Muscle of arm (tissue), 14 donors: ENCODE measurements around the gene CLEC4D. TPM values are rescaled to one million over a fixed set of nuclear protein-coding genes. Genes with fewer than 3 reads are reported as not detected.
A peak's percentile ranks its signal among the peaks of the same experiment; 100 is the strongest.
"Not testable (repeated sequence)": the region's sequence is repeated elsewhere in the genome, so short reads cannot be mapped to it uniquely, and the experiment has no call there.

ENCODE experiments used
- DNase-seq: peaks from one replicate; pipeline ENCODE4 v3.0.0-alpha.2; 2013
- long read RNA-seq, 11 donors: transcript quantifications; one replicate each; lab custom pipeline, GENCODE V29; 2026
- polyA plus RNA-seq, 12 donors: library from polyadenylated mRNA; unstranded; fragments of 120-200 nt; gene quantifications; one replicate each; pipeline ENCODE4 v1.2.1, GENCODE V29; 2013; ENCODE audit not compliant: insufficient read length in 12 of 12

CLEC4D gene
- under 1 TPM in 1 of 12 donors, not detected in 11; 0.21 TPM for polyA plus RNA-seq
- long read RNA-seq, donor 1: 0 reads
- long read RNA-seq, donor 2: 0 reads
- long read RNA-seq, donor 3: 0 reads
- long read RNA-seq, donor 4: 0 reads
- long read RNA-seq, donor 5: 0 reads
- long read RNA-seq, donor 6: 0 reads
- long read RNA-seq, donor 7: 0 reads
- long read RNA-seq, donor 8: 0 reads
- long read RNA-seq, donor 9: 0 reads
- long read RNA-seq, donor 10: 0 reads
- long read RNA-seq, donor 11: 0 reads

- no peak for DNase-seq
These were observed at the start of gene CLEC4D for GRCh38 chr12:8513256-8513655. CLEC4D (plus strand) TSS chr12:8513503; CDS start chr12:8513733, 230 bp downstream.

DNA sequence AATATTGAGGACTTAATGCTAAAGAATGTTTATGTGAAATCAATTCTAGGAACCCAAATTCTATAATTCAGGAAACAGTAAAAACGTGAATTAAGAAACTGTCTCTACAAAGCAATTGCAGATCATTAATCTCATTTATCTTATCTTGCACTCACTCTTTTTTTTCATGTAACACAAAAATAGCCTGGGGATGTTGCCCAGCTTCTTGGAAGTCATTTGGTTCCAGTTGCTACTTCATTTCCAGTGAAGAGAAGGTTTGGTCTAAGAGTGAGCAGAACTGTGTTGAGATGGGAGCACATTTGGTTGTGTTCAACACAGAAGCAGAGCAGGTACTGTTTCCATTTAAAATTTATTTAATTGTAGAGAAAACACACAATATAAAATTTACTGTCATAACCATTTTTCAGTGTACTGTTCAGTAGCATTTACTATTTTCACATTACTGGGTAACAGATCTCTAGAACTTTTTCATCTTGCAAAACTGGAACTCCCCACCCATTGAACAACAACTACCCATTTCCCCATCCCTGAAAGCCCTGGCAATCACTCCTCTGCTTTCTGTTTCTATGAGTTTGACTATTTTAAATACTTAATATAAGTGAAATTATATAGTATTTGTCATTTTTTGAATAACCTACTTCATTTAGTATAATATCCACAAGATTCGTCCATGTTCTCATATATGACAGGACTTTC, 47.9 kb upstream of the CLEC4D start:
- no peak for DNase-seq

DNA sequence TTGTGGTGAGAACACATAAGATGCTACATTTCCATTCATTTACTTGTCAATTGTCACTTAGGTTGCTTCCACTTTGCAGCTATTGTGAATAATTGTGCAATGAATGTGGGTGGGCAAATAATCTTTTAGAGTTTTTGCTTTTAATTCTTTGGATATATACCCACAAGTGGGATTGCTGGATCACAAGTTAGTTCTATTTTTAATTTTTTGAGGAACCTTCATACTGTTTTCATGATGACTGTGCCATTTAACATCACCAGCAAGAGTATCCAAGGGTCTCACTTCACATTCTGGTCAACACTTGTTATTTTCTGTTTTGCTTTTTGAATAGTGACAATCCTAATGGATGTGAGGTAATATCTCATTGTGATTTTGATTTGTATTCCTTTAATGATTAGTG, 47.1 kb upstream of the CLEC4D start:
- DNase-seq: no peak

- DNase-seq: no peak
These were observed 42.2 kb upstream of the CLEC4D start for GRCh38 chr12:8471090-8471489.

DNA sequence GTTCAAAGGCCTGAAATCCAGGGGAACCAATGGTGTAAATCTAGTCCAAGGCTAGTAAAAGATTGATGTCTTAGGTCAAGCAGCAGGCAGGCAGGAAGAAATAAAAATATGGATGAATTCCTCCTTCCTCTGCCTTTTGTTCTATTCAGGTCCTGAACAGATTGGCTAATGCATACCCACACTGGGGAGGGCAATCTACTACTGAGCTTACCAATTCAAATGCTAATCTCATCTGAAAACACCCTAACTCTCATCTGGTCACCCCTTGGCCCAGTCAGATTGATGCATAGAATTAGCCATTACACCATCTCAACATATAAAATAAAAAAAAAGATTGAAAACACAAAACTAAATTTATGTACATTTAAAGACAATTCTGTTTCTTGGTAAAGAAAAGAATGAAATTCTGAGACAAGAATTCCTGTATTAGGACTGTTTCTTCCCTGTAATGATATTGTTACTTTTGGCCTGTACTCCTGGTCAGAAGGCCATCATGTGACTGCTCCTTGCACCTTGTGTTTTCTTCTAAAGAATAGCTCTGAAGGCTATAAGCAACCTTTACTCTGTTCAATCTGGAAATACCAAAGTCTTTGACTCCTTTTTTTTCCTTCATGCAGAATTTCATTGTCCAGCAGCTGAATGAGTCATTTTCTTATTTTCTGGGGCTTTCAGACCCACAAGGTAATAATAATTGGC, 37.6 kb upstream of the CLEC4D start:
- DNase-seq: no peak

DNA sequence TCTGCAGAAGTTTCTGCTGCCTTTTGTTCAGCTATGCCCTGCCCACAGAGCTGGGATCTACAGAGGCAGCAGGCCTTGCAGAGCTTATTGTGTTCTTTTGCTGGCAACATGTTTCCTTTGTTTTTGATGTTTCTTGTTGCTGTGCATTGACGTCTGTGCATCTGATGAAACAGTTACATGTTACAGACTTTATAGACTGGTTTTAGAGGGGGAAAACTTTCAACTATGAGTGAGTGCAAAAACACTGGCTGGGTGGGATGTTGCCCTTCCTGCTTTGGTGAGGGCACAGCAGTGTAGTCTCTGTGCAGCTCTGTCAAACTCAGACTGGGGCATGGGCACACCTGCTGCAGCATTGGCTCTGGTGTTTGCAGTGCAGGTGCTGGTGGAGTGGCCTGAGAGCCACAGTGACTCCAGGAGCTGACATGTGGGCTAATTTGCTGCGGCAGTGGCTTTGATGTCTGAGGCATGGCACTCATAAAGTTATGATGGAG, 30.7 kb upstream of the CLEC4D start:
- DNase-seq: no peak

DNA sequence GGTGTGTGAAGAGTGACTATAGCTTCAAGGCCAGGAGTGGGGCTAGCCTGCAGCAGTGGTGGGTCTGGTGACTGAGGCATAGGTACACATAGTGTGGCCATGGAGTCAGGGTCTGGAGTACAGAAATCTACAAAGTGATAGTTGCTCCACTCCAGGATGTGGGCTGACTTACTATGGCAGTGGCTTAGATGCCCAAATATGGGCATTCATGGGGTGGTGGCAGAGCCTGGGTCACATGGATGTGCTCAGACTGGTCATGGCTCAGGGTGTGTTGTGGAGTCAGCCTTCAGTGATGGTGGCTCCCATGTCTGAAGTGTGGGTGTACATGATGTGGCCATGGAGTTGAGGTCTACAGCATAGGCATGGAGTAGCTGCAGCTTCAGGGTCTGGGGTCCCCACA, 30.2 kb upstream of the CLEC4D start:
- DNase-seq: no peak

DNA sequence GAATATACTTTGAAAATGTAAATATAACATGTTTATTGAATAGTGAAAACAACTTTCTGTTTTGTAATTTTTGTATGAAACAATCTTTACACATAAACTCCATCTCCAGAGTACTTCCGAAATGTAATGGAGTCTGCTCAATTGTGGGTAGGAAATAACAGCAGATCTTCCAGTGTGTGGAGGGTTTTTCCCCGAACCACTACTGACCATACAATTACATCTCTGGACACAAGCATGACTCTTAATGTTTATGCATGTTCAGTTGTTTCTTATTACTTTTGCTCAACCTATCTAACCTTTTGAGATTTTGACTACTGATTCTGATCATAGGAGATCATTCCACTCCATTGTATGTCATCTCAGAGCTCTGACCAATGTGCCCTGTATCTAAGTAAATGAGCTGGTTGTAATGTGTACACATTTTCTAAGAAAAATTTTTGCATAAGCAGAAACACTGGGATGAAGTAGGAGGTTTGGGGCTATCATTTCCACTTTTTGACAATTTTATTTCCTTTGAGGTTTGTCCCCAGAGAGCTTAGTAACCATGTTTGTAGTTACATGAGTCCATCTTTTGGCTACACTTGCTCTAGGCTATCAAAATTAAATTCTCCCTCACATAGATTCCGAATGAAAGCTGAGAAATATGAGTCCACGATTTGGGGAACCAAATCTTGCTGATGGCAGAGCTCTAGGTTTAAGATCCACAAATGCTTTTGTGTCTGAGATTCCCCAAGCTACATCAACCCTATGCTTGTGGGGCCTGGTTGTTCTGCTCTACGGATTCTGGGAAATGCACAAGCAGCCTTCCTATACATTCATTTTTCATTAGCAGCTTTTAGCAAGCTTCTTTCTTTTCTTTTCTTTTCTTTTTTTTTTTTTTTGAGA, 21.4 kb upstream of the CLEC4D start:
- no peak for DNase-seq

DNA sequence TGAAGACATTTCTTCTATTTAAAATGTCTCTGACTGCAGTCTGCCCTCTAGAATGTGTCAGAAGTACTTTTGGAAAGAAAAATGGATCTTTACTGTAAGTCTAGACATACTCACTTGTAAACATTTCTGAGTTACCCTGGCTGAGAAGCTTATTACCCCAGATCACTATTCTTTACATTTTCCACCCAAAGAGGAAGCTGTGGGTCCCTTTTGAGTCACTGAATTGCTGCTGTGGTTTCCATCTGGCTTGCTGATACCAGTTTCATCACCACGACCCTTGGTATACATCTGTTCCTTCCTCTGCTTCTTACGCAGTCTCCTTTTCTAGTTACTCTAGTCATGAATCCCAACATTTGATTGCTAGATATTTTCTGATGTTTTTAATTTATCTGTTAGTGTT, 20.2 kb upstream of the CLEC4D start:
- DNase-seq: peak; percentile 20

- DNase-seq: not testable (repeated sequence)
These were observed 17.6 kb upstream of the CLEC4D start for GRCh38 chr12:8495671-8496070.

GRCh38 chr12:8496074-8496473, 17.2 kb upstream of the CLEC4D start:
- DNase-seq: not testable (repeated sequence)

DNA sequence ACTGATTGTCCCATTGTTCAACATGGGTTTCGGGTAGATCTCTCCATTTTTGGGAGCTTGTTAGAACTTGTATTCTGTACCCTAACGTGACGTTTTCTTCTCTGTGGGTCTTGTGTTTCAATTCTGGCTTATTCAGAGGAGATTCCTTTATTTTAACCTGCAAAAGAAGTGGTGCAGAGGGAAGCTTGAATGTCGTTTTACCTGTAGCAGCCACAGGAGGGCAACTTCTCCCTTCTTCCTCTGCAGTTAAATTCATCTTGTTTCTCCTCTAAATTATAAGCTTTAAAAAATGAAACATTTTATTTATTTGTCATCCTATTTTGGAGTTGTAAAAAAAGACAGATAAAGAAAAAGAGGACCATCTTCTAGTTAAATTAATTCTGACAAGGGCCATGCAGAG, 13.7 kb upstream of the CLEC4D start:
- no peak for DNase-seq

DNA sequence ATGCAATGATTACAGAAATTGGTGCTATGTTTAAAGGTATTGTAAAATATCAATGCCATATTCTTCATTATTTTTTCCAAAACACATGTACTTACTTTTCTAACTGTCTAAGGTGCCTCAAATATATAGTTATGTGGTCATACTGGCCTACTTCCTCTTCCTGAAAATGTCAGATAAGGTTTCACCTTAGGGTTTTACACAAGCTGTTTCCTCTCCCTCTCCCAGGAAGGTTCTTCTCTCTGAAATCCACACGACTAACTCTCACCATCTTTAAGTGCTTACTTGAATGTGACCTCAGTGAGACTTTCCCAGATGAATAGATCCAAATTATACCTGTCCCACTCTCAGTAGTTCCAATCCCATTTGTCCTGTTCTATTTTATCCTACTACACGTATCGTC, 11.6 kb upstream of the CLEC4D start:
- no peak for DNase-seq

DNA sequence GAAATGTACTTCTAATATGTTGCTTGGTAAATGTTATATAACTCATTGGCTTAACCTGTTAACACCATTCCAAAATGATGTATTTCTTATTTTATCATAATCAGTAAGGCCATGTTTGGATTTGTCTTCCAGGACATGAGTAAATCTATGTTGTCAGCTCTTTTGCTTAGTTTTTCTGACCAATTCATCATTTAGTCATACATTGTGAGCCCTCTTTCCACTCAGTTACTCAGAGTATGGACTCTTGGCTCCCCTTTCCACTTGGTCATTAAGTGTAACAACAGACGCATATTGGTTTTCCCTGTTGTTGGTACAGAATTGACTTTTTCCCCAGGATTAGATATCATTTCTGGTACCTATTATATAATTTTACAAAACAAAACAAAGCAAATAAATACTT, 9.0 kb upstream of the CLEC4D start:
- DNase-seq: no peak

DNA sequence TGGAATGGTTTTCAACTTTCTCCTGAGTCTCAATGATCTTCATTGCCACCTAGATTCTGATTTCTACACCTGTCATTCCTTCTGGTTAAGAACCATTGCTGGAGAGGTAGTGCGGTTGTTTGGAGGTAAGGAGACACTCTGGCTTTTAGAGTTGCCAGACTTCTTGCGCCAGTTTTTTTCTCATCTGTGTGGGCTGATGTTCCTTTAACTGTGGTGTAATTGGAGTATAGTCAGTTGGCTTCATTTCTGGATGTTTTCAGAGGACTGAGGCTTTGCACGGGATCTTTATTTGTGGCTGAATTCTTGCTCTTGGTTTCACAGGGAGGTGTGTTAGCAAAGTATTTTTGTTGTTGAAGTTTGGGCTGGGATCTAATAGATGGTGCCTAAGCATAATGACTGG, 5.7 kb upstream of the CLEC4D start:
- DNase-seq: no peak

DNA sequence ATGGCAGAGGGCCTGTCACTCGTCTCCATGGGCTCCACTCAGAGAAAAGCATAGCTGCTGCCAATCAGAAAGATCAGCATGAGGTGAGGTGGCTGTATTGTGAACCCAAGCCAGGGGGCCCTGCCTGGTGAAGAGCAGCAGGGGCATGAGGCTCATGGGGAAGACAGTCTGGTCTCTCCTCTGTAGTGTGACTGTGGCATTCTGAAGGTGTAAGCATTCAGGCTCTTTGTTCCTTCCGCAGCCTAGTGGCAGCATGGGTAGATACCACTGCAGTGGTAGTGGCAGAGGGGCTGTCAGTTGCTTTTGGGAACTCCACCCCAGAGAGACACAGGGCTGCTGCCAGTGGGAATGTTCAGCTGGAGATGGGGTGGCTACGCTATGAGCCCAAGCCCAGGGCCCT, 5.1 kb upstream of the CLEC4D start:
- DNase-seq: no peak

GRCh38 chr12:8508910-8509841, 4.1 kb upstream of the CLEC4D start:
- DNase-seq: no peak

DNA sequence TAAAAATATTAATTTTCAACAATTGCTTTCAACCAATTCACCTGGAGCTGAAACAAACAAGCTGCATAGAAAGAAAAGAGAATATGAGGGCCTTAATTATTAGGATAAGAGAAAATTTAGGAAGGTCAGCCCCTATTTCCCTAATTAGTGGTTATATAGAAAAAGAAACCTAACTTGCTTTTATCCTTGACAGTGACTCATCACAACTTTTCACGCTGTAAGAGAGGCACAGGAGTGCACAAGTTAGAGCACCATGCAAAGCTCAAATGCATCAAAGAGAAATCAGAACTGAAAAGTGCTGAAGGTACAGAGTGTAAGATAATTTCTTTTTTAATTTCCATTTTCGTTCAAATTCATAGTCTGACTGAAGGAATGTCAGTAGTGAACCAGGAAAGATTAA, 4.7 kb downstream of the CLEC4D start:
- DNase-seq: no peak

- no peak for DNase-seq
These were observed 5.9 kb downstream of the CLEC4D start for GRCh38 chr12:8519171-8519570.

DNA sequence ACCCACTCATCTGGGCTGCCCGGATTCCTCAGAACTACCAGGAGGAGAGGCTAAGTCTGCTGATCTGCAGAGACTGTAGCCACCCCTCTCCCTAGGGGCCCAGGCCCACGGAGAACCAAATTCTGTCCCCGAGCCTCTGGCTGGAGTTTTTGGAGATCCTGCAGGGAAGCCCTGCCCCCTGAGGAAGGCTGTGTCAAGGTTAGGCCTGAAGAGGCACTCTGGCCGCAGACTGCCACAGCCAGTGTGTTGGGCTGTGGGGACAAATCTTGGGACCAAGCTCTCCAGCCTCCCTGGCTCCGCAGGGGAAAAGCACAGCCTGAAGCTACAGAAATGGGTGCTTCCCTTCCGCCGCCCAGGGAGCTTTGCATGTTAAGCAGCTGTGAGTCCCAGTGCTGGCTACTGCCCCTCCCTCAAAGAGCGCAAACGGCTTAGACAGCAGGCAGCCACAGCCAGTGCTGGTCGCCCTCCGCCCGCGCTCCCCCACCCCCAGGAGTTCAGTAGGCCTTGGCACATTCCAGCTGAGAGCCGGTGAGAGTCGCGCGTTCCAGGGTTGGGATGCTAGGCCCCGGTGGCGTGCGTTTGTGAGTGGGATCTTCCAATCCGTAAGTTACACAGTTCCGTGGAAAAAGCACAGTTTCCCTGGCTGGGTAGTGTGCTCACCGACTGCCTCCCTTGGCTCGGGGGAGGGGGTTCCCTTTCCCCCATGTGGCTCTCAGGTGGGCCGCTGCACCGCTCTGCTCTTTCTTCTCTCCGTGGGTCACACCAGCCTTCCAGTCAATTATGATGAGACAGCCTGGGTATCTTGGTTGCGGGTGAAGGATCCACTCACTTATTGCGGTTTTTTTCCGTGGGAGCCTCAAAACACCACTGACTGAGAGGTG, 14.2 kb downstream of the CLEC4D start:
- no peak for DNase-seq
